Smooth muscle cell (in vitro differentiated cells): ENCODE measurements around the gene SPRY1. TPM values are rescaled to one million over a fixed set of nuclear protein-coding genes. Genes with fewer than 3 reads are reported as not detected.

Experiments used
- DNase-seq: peaks from one replicate; lab custom pipeline; 2025; ENCODE audit not compliant: unreplicated experiment; lab: John Stamatoyannopoulos, UW
- H2AFZ ChIP-seq: fragments of 200-600 bp; sonication (generic); 2 replicates; pipeline ENCODE4 v1.6.0; 2016; ENCODE audit warnings: antibody characterized with exemption, low read depth, mild to moderate bottlenecking
- H3F3A ChIP-seq: fragments of 200-600 bp; sonication (generic); 2 replicates; pipeline ENCODE4 v1.6.0; 2017; ENCODE audit warnings: antibody characterized with exemption, low read depth
- H3K27ac ChIP-seq: fragments of 200-600 bp; sonication (generic); 2 replicates; pipeline ENCODE4 v1.5.1; 2016; ENCODE audit warnings: low read depth, mild to moderate bottlenecking
- H3K27me3 ChIP-seq: fragments of 200-600 bp; sonication (generic); 2 replicates; pipeline ENCODE4 v1.6.1; 2016; ENCODE audit warnings: low read depth, mild to moderate bottlenecking
- H3K36me3 ChIP-seq: fragments of 200-600 bp; sonication (generic); 2 replicates; pipeline ENCODE4 v1.5.1; 2016; ENCODE audit warnings: low read depth
- H3K4me1 ChIP-seq: fragments of 200-600 bp; sonication (generic); 2 replicates; pipeline ENCODE4 v1.5.1; 2016; ENCODE audit warnings: low read depth
- H3K4me2 ChIP-seq: fragments of 200-600 bp; sonication (generic); 2 replicates; pipeline ENCODE4 v1.6.0; 2016; ENCODE audit warnings: mild to moderate bottlenecking
- H3K4me3 ChIP-seq: fragments of 200-600 bp; sonication (generic); 2 replicates; pipeline ENCODE4 v1.5.1; 2016; ENCODE audit warnings: mild to moderate bottlenecking
- H3K79me2 ChIP-seq: fragments of 200-600 bp; sonication (generic); 2 replicates; pipeline ENCODE4 v1.6.0; 2016; ENCODE audit warnings: low read depth, mild to moderate bottlenecking
- H3K9ac ChIP-seq: fragments of 200-600 bp; sonication (generic); 2 replicates; pipeline ENCODE4 v1.6.0; 2016; ENCODE audit warnings: low read depth
- H3K9me3 ChIP-seq: fragments of 200-600 bp; sonication (generic); replicated peaks from 2 replicates; pipeline ENCODE4 v1.5.1; 2016; ENCODE audit warnings: low read depth
- H4K20me1 ChIP-seq: fragments of 200-600 bp; sonication (generic); 2 replicates; pipeline ENCODE4 v1.6.0; 2016; ENCODE audit warnings: low read depth
- CTCF ChIP-seq: fragments of 200-600 bp; sonication (generic); IDR thresholded peaks from 2 replicates; pipeline ENCODE4 v1.5.1; 2017; ENCODE audit warnings: borderline replicate concordance, mild to moderate bottlenecking, antibody characterized with exemption; ENCODE audit not compliant: insufficient read depth, poor library complexity, severe bottlenecking
- WGBS: methylation state at CpG from one replicate; pipeline ENCODE4 v1.1.7; 2016; ENCODE audit warnings: low lambda C conversion rate; 5-methylcytosine and 5-hydroxymethylcytosine counted together
- polyA plus RNA-seq: library from polyadenylated mRNA; unstranded; fragments of >200 nt; fragmentation: Nextera tagmentation; extraction: Ambion mirVana; gene quantifications from 2 replicates; pipeline ENCODE4 v1.2.1, GENCODE V29; 2016
- total RNA-seq: library from RNA; depleted of rRNA; stranded (reverse); fragments of >200 nt; gene quantifications from 2 replicates; pipeline ENCODE4 v1.2.3, GENCODE V29; 2014

SPRY1 gene
- total and polyA plus RNA-seq, 2 experiments from 2014 or later = 17.8 to 26.4 TPM

- H3K4me3 ChIP-seq = no peak overlapping the region
- WGBS = 77% methylated on average over 1 of the region's 1 CpG
- H3K79me2 ChIP-seq = no peaks in the 10 kb centered on the region
- H3K36me3 ChIP-seq = no peaks in the 10 kb centered on the region
- no peak overlapping the region for H3K27ac ChIP-seq
- no peak overlapping the region for H3K9ac ChIP-seq
- no peaks in the 10 kb centered on the region for H3K27me3 ChIP-seq
- H3K9me3 ChIP-seq = no peaks in the 10 kb centered on the region
- H4K20me1 ChIP-seq = no peaks in the 10 kb centered on the region
- no peak overlapping the region for H2AFZ ChIP-seq
- TF ChIP-seq CTCF = no peak
- no peaks in the 10 kb centered on the region for H3F3A ChIP-seq
- no peaks in the 10 kb centered on the region for H3K4me1 ChIP-seq
- no peak overlapping the region for H3K4me2 ChIP-seq
- no peak for DNase-seq
These were observed 17.2 kb upstream of the SPRY1 start for GRCh38 chr4:123379392-123379791.

DNA sequence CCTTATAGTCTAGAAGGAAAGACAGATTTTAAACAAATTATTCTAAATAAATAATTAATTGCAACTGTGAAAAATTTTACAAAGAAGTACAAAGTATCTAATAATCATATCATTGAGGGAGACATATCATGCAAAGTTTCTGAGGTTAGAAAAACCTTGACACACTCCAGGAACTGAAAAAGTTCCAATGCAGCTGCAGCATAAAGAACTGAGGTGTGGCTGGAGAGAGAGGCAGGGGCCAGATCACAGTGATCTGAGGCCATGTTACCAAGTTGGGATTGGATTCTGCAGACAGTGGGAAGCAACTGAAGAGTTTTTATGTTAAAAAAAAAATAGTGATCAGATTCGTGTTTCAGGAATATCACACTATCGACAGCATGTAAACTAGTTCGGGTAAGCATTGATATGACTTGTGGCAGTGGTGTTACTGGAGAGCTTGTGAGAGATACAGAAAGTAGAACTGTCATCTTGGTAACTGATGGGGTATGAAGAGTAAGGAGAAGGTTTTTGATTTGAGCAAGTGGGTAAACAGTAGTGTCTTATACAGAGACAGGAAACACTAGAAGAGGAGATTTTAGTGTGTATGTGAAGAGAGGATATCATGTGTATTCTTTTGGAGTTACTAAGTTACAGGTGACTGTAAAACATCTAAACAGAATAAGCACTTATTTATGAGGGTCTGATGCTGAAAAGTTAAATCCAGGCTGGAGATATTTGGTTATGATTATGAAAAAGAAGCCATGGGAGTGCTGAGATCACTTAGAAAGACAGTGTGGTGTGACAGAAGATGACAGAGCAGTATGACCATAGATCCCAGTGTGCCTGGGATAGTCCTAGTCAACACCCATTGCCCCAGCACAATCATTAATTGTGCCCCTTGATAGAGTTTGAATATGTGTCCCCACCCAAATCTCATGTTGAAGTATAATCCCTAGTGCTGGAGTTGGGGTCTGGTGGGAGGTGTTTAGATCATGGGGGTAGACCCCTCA, 15.6 kb upstream of the SPRY1 start:
- H3K79me2 ChIP-seq = no peaks in the 10 kb centered on the region
- H3K36me3 ChIP-seq = no peaks in the 10 kb centered on the region
- no peaks in the 10 kb centered on the region for H3F3A ChIP-seq
- H3K4me2 ChIP-seq = no peak overlapping the region
- TF ChIP-seq CTCF = no peak
- H3K4me3 ChIP-seq = no peak overlapping the region
- H3K9me3 ChIP-seq = no peaks in the 10 kb centered on the region
- H3K4me1 ChIP-seq = no peaks in the 10 kb centered on the region
- H3K27ac ChIP-seq = no peak overlapping the region
- no peaks in the 10 kb centered on the region for H3K27me3 ChIP-seq
- WGBS = 93% methylated on average over 3 of the region's 3 CpGs
- no peak for DNase-seq
- H3K9ac ChIP-seq = no peak overlapping the region
- no peaks in the 10 kb centered on the region for H4K20me1 ChIP-seq
- H2AFZ ChIP-seq = no peak overlapping the region

- Histone ChIP-seq H3K4me2 (no peak overlapping the region), H3K27ac (no peak overlapping the region), H3K9me3 (no peaks in the 10 kb centered on the region), H3K4me3 (no peak overlapping the region), H3F3A (no peaks in the 10 kb centered on the region), H3K9ac (no peak overlapping the region), H2AFZ (no peak overlapping the region), H4K20me1 (no peaks in the 10 kb centered on the region), H3K27me3 (no peaks in the 10 kb centered on the region), H3K79me2 (no peaks in the 10 kb centered on the region), H3K4me1 (no peaks in the 10 kb centered on the region), H3K36me3 (no peaks in the 10 kb centered on the region)
- 60% methylated on average over 5 of the region's 5 CpGs for WGBS
- no peak for DNase-seq
- TF ChIP-seq CTCF = no peak
These were observed 14.6 kb upstream of the SPRY1 start for GRCh38 chr4:123381996-123382395.
